ENCODE measurements around the gene GBGT1.

DNA sequence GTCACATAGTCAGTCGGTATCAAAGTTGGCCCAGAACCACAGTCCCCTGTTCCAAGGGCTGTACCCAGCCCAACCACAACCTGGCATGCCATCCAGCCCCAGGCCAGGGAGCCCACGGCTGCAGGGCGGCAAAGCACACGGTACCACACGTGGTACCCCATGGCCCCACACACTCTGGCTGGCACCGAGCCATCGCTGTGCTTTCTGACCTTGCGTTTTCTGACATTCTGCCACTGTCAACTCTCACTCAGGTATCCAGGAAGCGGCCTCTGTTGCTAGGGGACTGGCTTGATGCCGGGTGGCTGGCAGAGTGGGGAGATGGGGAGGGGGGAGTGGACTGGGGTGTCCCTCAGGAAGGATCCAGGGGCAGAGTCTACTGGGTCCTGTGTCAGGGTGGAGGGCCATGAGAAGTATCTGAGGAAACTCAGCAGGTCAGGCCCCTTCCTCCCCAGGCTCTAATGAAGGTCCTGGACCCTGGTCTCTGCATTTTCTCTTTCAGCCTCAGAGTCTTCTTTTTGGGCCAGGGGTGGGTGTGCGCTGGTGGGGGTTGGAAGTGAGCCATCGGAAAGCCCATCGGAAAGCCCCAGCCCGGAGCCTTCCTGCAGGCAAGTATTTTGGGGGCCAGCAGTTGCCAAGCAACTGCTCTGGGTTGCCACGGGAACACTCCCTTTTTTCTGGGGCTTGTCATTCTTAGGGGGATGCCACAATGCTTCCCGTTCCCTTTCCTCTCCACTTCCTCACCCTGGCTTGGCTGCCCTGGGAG lies 21.7 kb downstream of the GBGT1 start:
- no peak for TF ChIP-seq POLR2AphosphoS5 (IDR thresholded peaks at IDR 0.05; ENCODE audit: borderline replicate concordance, low read depth, low read length)
- no peak for TF ChIP-seq EZH2 (IDR thresholded peaks at IDR 0.05)
